Prostate gland (tissue), 2 donors: ENCODE results near the gene ASB12.

Source experiments
- CTCF ChIP-seq, 4 experiments: fragments of 200-600 bp in 2 of 4; fragments of 450-650 bp in 2 of 4; sonication (generic) in 2 of 4; IDR thresholded peaks; 1 replicate in 3 of 4; 2 replicates in 1 of 4; pipeline ENCODE4 v1.5.1; 2016 to 2019; ENCODE audit warnings: antibody characterized with exemption in 4 of 4, mild to moderate bottlenecking in 2 of 4, moderate library complexity in 2 of 4
- POLR2A ChIP-seq: fragments of 450-650 bp; IDR thresholded peaks from one replicate; pipeline ENCODE4 v1.6.1; 2016; ENCODE audit warnings: antibody characterized with exemption, mild to moderate bottlenecking
- POLR2AphosphoS5 ChIP-seq: sonication (generic); formaldehyde crosslinking; IDR thresholded peaks from one replicate; pipeline ENCODE4 v1.6.1; 2017; ENCODE audit warnings: antibody characterized with exemption

GRCh38 chrX:64204252-64204651, 26.2 kb downstream of the ASB12 start:
- TF ChIP-seq POLR2A (no peak), CTCF (IDR thresholded peaks at IDR 0.05) (no peak), POLR2AphosphoS5 (no peak)
